HepG2 (cell line): Measurements from ENCODE around the gene GLRX5. TPM values are rescaled to one million over a fixed set of nuclear protein-coding genes. Genes with fewer than 3 reads are reported as not detected.

Experiments used
- ATAC-seq: fragments of 200-7000 bp; cut with Tn5 transposase; 3 replicates; pipeline ENCODE4 v1.9.1; 2020; ENCODE audit warnings: mild to moderate bottlenecking, moderate library complexity
- BruUV-seq: library from RNA; stranded (reverse); fragments of 400-500 nt; replicated peaks from 2 replicates; lab custom pipeline; 2021; lab: Mats Ljungman, UMichigan
- CTCF ChIA-PET: fragments of 300-600 bp; formaldehyde crosslinking; extraction: SDS; loops from one replicate; lab custom pipeline; 2021; ENCODE audit warnings: low total read pairs, inconsistent platforms, low intra/inter-chr PET ratio; lab: Yijun Ruan, JAX
- POLR2A ChIA-PET: fragments of 350-600 bp; sonication (Branson Sonifier 250); formaldehyde crosslinking; loops from one replicate; lab custom pipeline; 2020; ENCODE audit warnings: antibody characterized with exemption, inconsistent platforms; lab: Yijun Ruan, JAX
- DNase-seq: peaks from one replicate; pipeline ENCODE4 v3.0.0-alpha.2; 2015; ENCODE audit warnings: low spot score
- FAIRE-seq: peaks from 3 replicates; lab custom pipeline; 2011; peaks lifted over from hg19 to GRCh38; lab: Jason Lieb, UNC
- H2AFZ ChIP-seq: one replicate; pipeline ENCODE4 v1.6.1; 2011; ENCODE audit warnings: low read length, inconsistent platforms
- H3K27ac ChIP-seq: fragments of 300-600 bp; 3 replicates; pipeline ENCODE4 v1.8.0; 2011; ENCODE audit warnings: mixed run types, mild to moderate bottlenecking, mixed read lengths, low read length, inconsistent platforms; ENCODE audit not compliant: insufficient read depth; ENCODE audit errors: extremely low read length
- H3K27me3 ChIP-seq, 2 experiments: fragments of 200-600 bp in 1 of 2; 2 replicates in 1 of 2; 3 replicates in 1 of 2; pipeline versions ENCODE4 v1.6.0 to v1.8.0; 2011; ENCODE audit warnings: low read length in 2 of 2, mild to moderate bottlenecking in 2 of 2, moderate library complexity in 2 of 2, inconsistent platforms in 1 of 2; ENCODE audit not compliant: insufficient read depth in 2 of 2, control insufficient read depth in 1 of 2
- H3K36me3 ChIP-seq, 2 experiments: fragments of 200-600 bp in 1 of 2; replicated peaks in 1 of 2; 2 replicates in 1 of 2; 3 replicates in 1 of 2; pipeline versions ENCODE4 v1.5.1 to v1.8.0; 2011; ENCODE audit warnings: low read length in 2 of 2, inconsistent platforms in 1 of 2; ENCODE audit not compliant: insufficient read depth in 2 of 2, control insufficient read depth in 1 of 2
- H3K4me1 ChIP-seq: 2 replicates; pipeline ENCODE4 v1.5.1; 2012; ENCODE audit warnings: low read length, inconsistent platforms; ENCODE audit not compliant: insufficient read depth
- H3K4me2 ChIP-seq: 2 replicates; pipeline ENCODE4 v1.6.0; 2011; ENCODE audit warnings: low read depth, low read length, inconsistent platforms
- H3K4me3 ChIP-seq, 3 experiments: fragments of 200-600 bp in 1 of 3; sonication (generic), shearing (Covaris generic) in 1 of 3; replicated peaks in 1 of 3; 2 replicates each; pipeline ENCODE4 v1.5.1; 2011 to 2016; ENCODE audit warnings: low read length in 3 of 3, inconsistent platforms in 2 of 3, low read depth in 2 of 3, mild to moderate bottlenecking in 2 of 3, control low read depth in 1 of 3, mixed read lengths in 1 of 3; ENCODE audit not compliant: insufficient read depth in 1 of 3
- H3K79me2 ChIP-seq: one replicate; pipeline ENCODE4 v1.6.1; 2011; ENCODE audit warnings: low read length, inconsistent platforms; ENCODE audit not compliant: insufficient read depth
- H3K9ac ChIP-seq: 2 replicates; pipeline ENCODE4 v1.6.0; 2011; ENCODE audit warnings: mild to moderate bottlenecking, low read depth, low read length, inconsistent platforms; ENCODE audit not compliant: insufficient read depth
- H3K9me3 ChIP-seq: 2 replicates; pipeline ENCODE4 v1.5.1; 2012; ENCODE audit warnings: mild to moderate bottlenecking, low read length
- H4K20me1 ChIP-seq: 2 replicates; pipeline ENCODE4 v1.6.0; 2011; ENCODE audit warnings: inconsistent platforms, mild to moderate bottlenecking, low read length, moderate library complexity; ENCODE audit not compliant: insufficient read depth
- HNF4G ChIP-seq, 2 experiments: sonication (generic) in 1 of 2; formaldehyde crosslinking in 1 of 2; IDR thresholded peaks; 2 replicates each; pipeline versions ENCODE4 v1.4.0 to v1.6.1; 2011 to 2020; ENCODE audit warnings: borderline replicate concordance in 2 of 2, low read depth in 2 of 2, mild to moderate bottlenecking in 2 of 2, low read length in 1 of 2, missing genetic modification reagents in 1 of 2, moderate library complexity in 1 of 2
- ZNF234 ChIP-seq: sonication (generic); formaldehyde crosslinking; conservative IDR thresholded peaks from 2 replicates; pipeline ENCODE4 v1.5.1; 2020; ENCODE audit warnings: mild to moderate bottlenecking, missing genetic modification reagents
- ZNF747 ChIP-seq: sonication (generic); formaldehyde crosslinking; IDR thresholded peaks from 2 replicates; pipeline ENCODE4 v1.8.1; 2023; ENCODE audit warnings: missing genetic modification reagents, mild to moderate bottlenecking, borderline replicate concordance
- WGBS: methylation state at CpG from one replicate; pipeline ENCODE4 v1.1.6; 2017; ENCODE audit warnings: low lambda C conversion rate; 5-methylcytosine and 5-hydroxymethylcytosine counted together
- in situ Hi-C: cut with HindIII; loops from 2 replicates; pipeline ENCODE4 v1.10.0; 2017; ENCODE audit warnings: low pct_unique_long_range_greater_than_20kb; ENCODE audit not compliant: extremely low pct_ligation_motif_present
- intact Hi-C: fragments of 100-400 bp; cut with micrococcal nuclease; formaldehyde crosslinking; loops from one replicate; pipeline ENCODE4 v1.10.0; 2022; ENCODE audit not compliant: unreplicated experiment
- polyA plus RNA-seq, 8 experiments: library from polyadenylated mRNA; depleted of rRNA in 3 of 8; stranded (reverse) in 7 of 8; unstranded in 1 of 8; fragments of >200 nt; fragmentation: Illumina TruSeq in 4 of 8; extraction: Trizol in 4 of 8; gene quantifications; 2 replicates each; pipeline versions ENCODE4 v1.2.1 to v1.2.3, GENCODE V29; 2011 to 2016; ENCODE audit warnings: low read depth in 4 of 8, missing spikeins in 1 of 8, mixed read lengths in 1 of 8; ENCODE audit not compliant: insufficient read depth in 1 of 8
- total RNA-seq, 5 experiments: library from RNA; depleted of rRNA; stranded (reverse); fragments of >200 nt; fragmentation: Illumina TruSeq; extraction: Trizol; gene quantifications; 2 replicates each; pipeline ENCODE4 v1.2.3, GENCODE V29; 2016; ENCODE audit warnings: low read depth in 1 of 5
- TF ChIP-seq, protein P1 (sequence below): IDR thresholded peaks from 2 replicates; pipeline ENCODE4 v1.6.1; 2018; ENCODE audit warnings: missing genetic modification reagents, mild to moderate bottlenecking, missing compliant biosample characterization
- TF ChIP-seq, protein P2 (sequence below): sonication (generic); formaldehyde crosslinking; IDR thresholded peaks from 2 replicates; pipeline ENCODE4 v1.5.0; 2020; ENCODE audit warnings: missing genetic modification reagents

The GLRX5 gene
- total and polyA plus RNA-seq, 2 of the 13 experiments (the other 11 are each of a cell fraction or from before 2014, with no cell fraction given) = 122 to 146 TPM

DNA sequence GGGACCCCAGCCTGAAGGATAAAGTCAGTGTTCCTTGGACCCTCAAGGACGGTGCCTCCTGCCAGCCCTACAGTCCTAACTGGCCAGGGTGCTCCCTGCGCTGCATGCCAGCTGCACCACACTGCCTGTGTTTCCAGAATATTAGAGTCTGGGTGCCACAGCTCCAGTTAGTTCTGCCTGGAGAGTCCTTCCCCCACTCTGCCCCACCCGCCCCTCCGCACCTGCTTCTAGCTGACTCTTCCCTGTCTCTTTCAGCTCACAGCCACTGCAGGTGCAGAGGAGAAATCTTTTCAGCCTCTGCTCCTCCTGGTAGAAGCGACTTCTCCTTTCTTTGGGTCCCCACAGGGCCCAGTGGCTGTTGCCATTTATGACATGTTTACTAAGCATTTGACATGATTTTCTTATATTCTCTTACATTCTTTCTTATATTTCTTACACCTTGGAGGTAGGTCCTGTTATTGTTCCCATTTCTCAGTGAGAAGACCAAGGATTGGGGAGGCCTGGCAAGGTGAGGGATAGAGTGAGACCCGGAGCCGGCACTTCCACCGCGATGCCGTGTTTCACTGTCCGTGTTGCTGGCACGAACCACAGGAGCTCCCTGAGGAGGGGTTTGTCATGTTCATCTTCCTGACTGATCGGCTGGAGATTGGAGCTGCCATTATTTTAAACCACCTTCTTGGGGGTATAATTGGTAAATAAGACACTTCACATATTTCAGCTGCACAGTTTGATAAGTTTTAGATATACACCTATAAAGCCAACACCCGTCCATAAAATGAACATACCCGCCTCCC, 47.8 kb upstream of the GLRX5 start:
- Histone ChIP-seq H3K9ac (no peak overlapping the region), H3K27ac (no peak overlapping the region), H2AFZ (no peak overlapping the region), H3K79me2 (peaks cover 3% of the 10 kb centered on the region), H3K9me3 (no peaks in the 10 kb centered on the region), H3K4me2 (no peak overlapping the region), H3K36me3 (no peaks in the 10 kb centered on the region; a peak in 1 of 5 replicates), H3K4me1 (peaks cover 61% of the 10 kb centered on the region), H3K4me3 (no peak overlapping the region), H3K27me3 (no peaks in the 10 kb centered on the region), H4K20me1 (peaks cover 4% of the 10 kb centered on the region; the same call in 1 of the 2 replicates)
- in situ Hi-C loops (no loop called here), intact Hi-C loops (loop anchor here (5.0 kb wide), 1 partner anchor 35 kb away; no protein-coding TSS in a partner anchor)
- CTCF ChIA-PET = no interaction called here
- no peak for TF ChIP-seq ZNF234 (CRISPR knock-in tag)
- TF ChIP-seq, protein P1, sequence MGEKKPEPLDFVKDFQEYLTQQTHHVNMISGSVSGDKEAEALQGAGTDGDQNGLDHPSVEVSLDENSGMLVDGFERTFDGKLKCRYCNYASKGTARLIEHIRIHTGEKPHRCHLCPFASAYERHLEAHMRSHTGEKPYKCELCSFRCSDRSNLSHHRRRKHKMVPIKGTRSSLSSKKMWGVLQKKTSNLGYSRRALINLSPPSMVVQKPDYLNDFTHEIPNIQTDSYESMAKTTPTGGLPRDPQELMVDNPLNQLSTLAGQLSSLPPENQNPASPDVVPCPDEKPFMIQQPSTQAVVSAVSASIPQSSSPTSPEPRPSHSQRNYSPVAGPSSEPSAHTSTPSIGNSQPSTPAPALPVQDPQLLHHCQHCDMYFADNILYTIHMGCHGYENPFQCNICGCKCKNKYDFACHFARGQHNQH (CRISPR knock-in tag) = no peak
- no peak for TF ChIP-seq HNF4G (IDR thresholded peaks at IDR 0.05; ENCODE audit: borderline replicate concordance, low read depth, low read length)
- TF ChIP-seq HNF4G (CRISPR knock-in tag; IDR thresholded peaks at IDR 0.05; ENCODE audit: borderline replicate concordance, low read depth) = no peak
- TF ChIP-seq, protein P2, sequence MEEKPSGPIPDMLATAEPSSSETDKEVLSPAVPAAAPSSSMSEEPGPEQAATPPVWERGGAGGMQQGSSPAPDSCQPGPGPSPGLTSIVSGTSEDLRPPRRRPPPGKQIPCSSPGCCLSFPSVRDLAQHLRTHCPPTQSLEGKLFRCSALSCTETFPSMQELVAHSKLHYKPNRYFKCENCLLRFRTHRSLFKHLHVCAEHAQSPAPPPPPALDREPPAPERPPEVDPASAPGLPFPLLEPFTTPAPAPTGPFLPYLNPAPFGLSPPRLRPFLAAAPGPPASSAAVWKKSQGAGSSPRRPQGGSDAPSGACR (CRISPR knock-in tag) = no peak
- TF ChIP-seq ZNF747 = no peak
- no peak for ATAC-seq
- BruUV-seq = no TSS peak
- 96% methylated on average over 15 of the region's 15 CpGs for WGBS
- no peak for FAIRE-seq
- POLR2A ChIA-PET = no interaction called here
- no peak for DNase-seq
